Endothelial cell of umbilical vein (primary cell): Measurements from ENCODE around the gene MUC5AC. TPM values are rescaled to one million over a fixed set of nuclear protein-coding genes. Genes with fewer than 3 reads are reported as not detected.

Source experiments
- BruUV-seq: library from RNA; stranded (reverse); fragments of 400-500 nt; replicated peaks from 2 replicates; lab custom pipeline; 2021; lab: Mats Ljungman, UMichigan
- CTCF ChIA-PET: fragments of 300-600, 350-600 bp; sonication (Branson Sonifier 250); formaldehyde crosslinking; loops from one replicate; lab custom pipeline; 2021; ENCODE audit warnings: antibody characterized with exemption, inconsistent platforms; lab: Charles Lee
- POLR2A ChIA-PET: fragments of 300-600, 350-600 bp; sonication (Branson Sonifier 250); formaldehyde crosslinking; loops from one replicate; lab custom pipeline; 2021; ENCODE audit warnings: antibody characterized with exemption, inconsistent platforms; lab: Charles Lee
- DNase-seq: peaks from one replicate; pipeline ENCODE4 v3.0.0-alpha.2; 2011; ENCODE audit warnings: low read depth, low spot score
- FAIRE-seq: peaks from 2 replicates; lab custom pipeline; 2011; peaks lifted over from hg19 to GRCh38; lab: Jason Lieb, UNC
- H2AFZ ChIP-seq: 2 replicates; pipeline ENCODE4 v1.6.0; 2012; ENCODE audit warnings: low read depth, low read length, control low read depth, inconsistent platforms
- H3K27ac ChIP-seq: 2 replicates; pipeline ENCODE4 v1.5.1; 2011; ENCODE audit warnings: low read depth, mild to moderate bottlenecking, control low read depth, low read length, moderate library complexity; ENCODE audit not compliant: insufficient read depth
- H3K27me3 ChIP-seq, 2 experiments: 2 replicates each; pipeline versions ENCODE4 v1.6.0 to v1.6.1; 2011; ENCODE audit warnings: low read length in 2 of 2, mixed read lengths in 1 of 2; ENCODE audit not compliant: control insufficient read depth in 2 of 2, insufficient read depth in 2 of 2
- H3K36me3 ChIP-seq, 2 experiments: 2 replicates in 1 of 2; 3 replicates in 1 of 2; pipeline ENCODE4 v1.5.1; 2011; ENCODE audit warnings: low read length in 2 of 2, mild to moderate bottlenecking in 1 of 2, moderate library complexity in 1 of 2; ENCODE audit not compliant: control insufficient read depth in 2 of 2, insufficient read depth in 2 of 2; ENCODE audit errors: extremely low read depth in 1 of 2
- H3K4me1 ChIP-seq: 3 replicates; pipeline ENCODE4 v1.5.1; 2011; ENCODE audit warnings: mild to moderate bottlenecking, low read length; ENCODE audit not compliant: control insufficient read depth, insufficient read depth; ENCODE audit errors: extremely low read depth
- H3K4me2 ChIP-seq: 2 replicates; pipeline ENCODE4 v1.6.1; 2011; ENCODE audit warnings: low read length, control low read depth, mixed read lengths; ENCODE audit not compliant: insufficient read depth
- H3K4me3 ChIP-seq, 3 experiments: fragments of 200-600 bp in 1 of 3; sonication (generic), shearing (Covaris generic) in 1 of 3; replicated peaks in 1 of 3; 2 replicates each; pipeline ENCODE4 v1.5.1; 2011 to 2016; ENCODE audit warnings: control low read depth in 3 of 3, low read length in 3 of 3, mild to moderate bottlenecking in 2 of 3, inconsistent platforms in 1 of 3, low read depth in 1 of 3, moderate library complexity in 1 of 3; ENCODE audit not compliant: insufficient read depth in 1 of 3
- H3K79me2 ChIP-seq: 2 replicates; pipeline ENCODE4 v1.6.0; 2012; ENCODE audit warnings: low read length, inconsistent platforms; ENCODE audit not compliant: control insufficient read depth, insufficient read depth
- H3K9ac ChIP-seq: replicated peaks from 2 replicates; pipeline ENCODE3; 2011; ENCODE audit warnings: low read length, control low read depth; ENCODE audit not compliant: insufficient read depth; ENCODE audit errors: extremely low read depth
- H3K9me1 ChIP-seq: replicated peaks from 3 replicates; pipeline ENCODE4 v1.6.0; 2011; ENCODE audit warnings: mild to moderate bottlenecking, low read length; ENCODE audit not compliant: control insufficient read depth, insufficient read depth; ENCODE audit errors: extremely low read depth
- H3K9me3 ChIP-seq: replicated peaks from 2 replicates; pipeline ENCODE4 v1.5.1; 2012; ENCODE audit warnings: low read length, inconsistent platforms; ENCODE audit not compliant: control insufficient read depth, insufficient read depth
- H4K20me1 ChIP-seq: replicated peaks from 2 replicates; pipeline ENCODE3; 2011; ENCODE audit warnings: mild to moderate bottlenecking, low read length; ENCODE audit not compliant: control insufficient read depth, insufficient read depth; ENCODE audit errors: extremely low read depth
- CTCF ChIP-seq, 2 donors: IDR thresholded peaks; 1 replicate in 1 of 2; 2 replicates in 1 of 2; pipeline ENCODE4 v1.5.1; 2011; ENCODE audit warnings: low read length in 2 of 2, mild to moderate bottlenecking in 2 of 2, moderate library complexity in 2 of 2, control low read depth in 1 of 2, inconsistent platforms in 1 of 2, low read depth in 1 of 2; ENCODE audit not compliant: insufficient read depth in 1 of 2; ENCODE audit errors: extremely low read depth in 1 of 2
- EZH2 ChIP-seq: IDR thresholded peaks from 2 replicates; pipeline ENCODE4 v1.6.1; 2012; ENCODE audit warnings: borderline replicate concordance, low read depth, mild to moderate bottlenecking, moderate library complexity, low read length, inconsistent platforms; ENCODE audit not compliant: severe bottlenecking
- FOS ChIP-seq: IDR thresholded peaks from 2 replicates; pipeline ENCODE4 v1.6.1; 2011; ENCODE audit warnings: mild to moderate bottlenecking, low read length, moderate library complexity, borderline replicate concordance; ENCODE audit not compliant: insufficient read depth
- MAX ChIP-seq: IDR thresholded peaks from 2 replicates; pipeline ENCODE4 v1.6.1; 2011; ENCODE audit not compliant: insufficient read depth, insufficient read length
- MYC ChIP-seq: IDR thresholded peaks from one replicate; pipeline ENCODE4 v1.6.1; 2011; ENCODE audit warnings: mild to moderate bottlenecking, low read depth, low read length
- POLR2A ChIP-seq: IDR thresholded peaks from 2 replicates; pipeline ENCODE4 v1.6.1; 2012; ENCODE audit warnings: low read depth, mild to moderate bottlenecking, control low read depth, low read length
- POLR2AphosphoS5 ChIP-seq: IDR thresholded peaks from 2 replicates; pipeline ENCODE4 v1.6.1; 2012; ENCODE audit warnings: low read depth, mild to moderate bottlenecking, control low read depth, low read length, moderate library complexity; ENCODE audit not compliant: insufficient read depth
- dilution Hi-C: fragments of 300-500 bp; cut with MboI; formaldehyde crosslinking; loops from one replicate; pipeline ENCODE4 v1.15.0; 2019; ENCODE audit warnings: low sequenced_read_pairs; ENCODE audit not compliant: extremely low pct_ligation_motif_present
- intact Hi-C: fragments of 100-400 bp; cut with micrococcal nuclease; formaldehyde crosslinking; loops from one replicate; pipeline ENCODE4 v1.10.0; 2022
- polyA plus RNA-seq, 4 experiments: library from polyadenylated mRNA; depleted of rRNA in 3 of 4; stranded (reverse) in 3 of 4; unstranded in 1 of 4; fragments of >200 nt; gene quantifications; 2 replicates each; pipeline versions ENCODE4 v1.2.1 to v1.2.3, GENCODE V29; 2011 to 2012; ENCODE audit warnings: missing spikeins in 1 of 4
- total RNA-seq: library from RNA; stranded (reverse); gene quantifications from 2 replicates; pipeline ENCODE4 v1.2.3, GENCODE V29; 2021

Gene MUC5AC
- total and polyA plus RNA-seq, 2 donors (not counting 3 experiments of a cell fraction or from before 2014, with no cell fraction given) = not detected

- BruUV-seq = no TSS peak
- intact Hi-C loops (no loop called here), dilution Hi-C loops (no loop called here)
- CTCF ChIA-PET = no interaction called here
- Histone ChIP-seq H3K4me3 (no peak overlapping the region), H3K9ac (no peak overlapping the region), H2AFZ (no peak overlapping the region), H3K79me2 (no peaks in the 10 kb centered on the region), H3K27ac (no peak overlapping the region), H3K27me3 (no peaks in the 10 kb centered on the region), H3K4me2 (no peak overlapping the region), H3K36me3 (no peaks in the 10 kb centered on the region), H4K20me1 (no peaks in the 10 kb centered on the region), H3K9me3 (no peaks in the 10 kb centered on the region), H3K4me1 (no peaks in the 10 kb centered on the region), H3K9me1 (no peaks in the 10 kb centered on the region)
- no peak for DNase-seq
- POLR2A ChIA-PET = no interaction called here
- TF ChIP-seq FOS (no peak), MAX (no peak), POLR2A (no peak), CTCF (IDR thresholded peaks at IDR 0.05; ENCODE audit: extremely low read depth in 1 of 2, insufficient read depth in 1 of 2, low read depth in 1 of 2, low read length in 2 of 2) (no peak), MYC (no peak), POLR2AphosphoS5 (no peak), EZH2 (no peak)
- FAIRE-seq = no peak
Observed at GRCh38 chr11:1197431-1197885, 39.7 kb downstream of the MUC5AC start.
